Fibroblast of lung (primary cell): Measurements from ENCODE around the gene SGK1. TPM values are rescaled to one million over a fixed set of nuclear protein-coding genes. Genes with fewer than 3 reads are reported as not detected.

ENCODE experiments used
- DNase-seq, 2 donors: peaks; one replicate each; pipeline versions ENCODE4 v3.0.0 to v3.0.0-alpha.2; 2010; ENCODE audit warnings: low read depth in 2 of 2
- H2AFZ ChIP-seq: 2 replicates; pipeline ENCODE4 v1.5.1; 2012; ENCODE audit warnings: low read length, control low read depth, inconsistent platforms
- H3K27ac ChIP-seq: 2 replicates; pipeline ENCODE4 v1.5.1; 2011; ENCODE audit warnings: low read length, control low read depth; ENCODE audit not compliant: insufficient read depth
- H3K27me3 ChIP-seq: 2 replicates; pipeline ENCODE4 v1.5.1; 2011; ENCODE audit warnings: mild to moderate bottlenecking, low read length; ENCODE audit not compliant: control insufficient read depth, insufficient read depth
- H3K36me3 ChIP-seq: 2 replicates; pipeline ENCODE4 v1.5.1; 2011; ENCODE audit warnings: low read length; ENCODE audit not compliant: control insufficient read depth, insufficient read depth
- H3K4me1 ChIP-seq: 2 replicates; pipeline ENCODE4 v1.5.1; 2011; ENCODE audit warnings: low read length; ENCODE audit not compliant: control insufficient read depth, insufficient read depth; ENCODE audit errors: extremely low read depth
- H3K4me2 ChIP-seq: 2 replicates; pipeline ENCODE4 v1.5.1; 2011; ENCODE audit warnings: low read length, control low read depth; ENCODE audit not compliant: insufficient read depth; ENCODE audit errors: extremely low read depth
- H3K4me3 ChIP-seq, 4 experiments: fragments of 200-600 bp in 1 of 4; sonication (generic) in 1 of 4; replicated peaks in 1 of 4; 2 replicates each; pipeline ENCODE4 v1.5.1; 2011 to 2016; ENCODE audit warnings: low read length in 4 of 4, low read depth in 3 of 4, mild to moderate bottlenecking in 3 of 4, control low read depth in 2 of 4, inconsistent platforms in 1 of 4, mixed read lengths in 1 of 4; ENCODE audit not compliant: insufficient read depth in 1 of 4; ENCODE audit errors: control extremely low read depth in 1 of 4
- H3K79me2 ChIP-seq: 2 replicates; pipeline ENCODE4 v1.5.1; 2012; ENCODE audit warnings: mild to moderate bottlenecking, low read length, inconsistent platforms; ENCODE audit not compliant: control insufficient read depth, insufficient read depth
- H3K9ac ChIP-seq: 2 replicates; pipeline ENCODE4 v1.5.1; 2011; ENCODE audit warnings: mild to moderate bottlenecking, low read length, control low read depth; ENCODE audit not compliant: insufficient read depth
- H3K9me3 ChIP-seq: 2 replicates; pipeline ENCODE4 v1.5.1; 2012; ENCODE audit warnings: low read depth, low read length; ENCODE audit not compliant: control insufficient read depth, insufficient read depth
- H4K20me1 ChIP-seq: 2 replicates; pipeline ENCODE4 v1.5.1; 2011; ENCODE audit warnings: low read length; ENCODE audit not compliant: control insufficient read depth, insufficient read depth; ENCODE audit errors: extremely low read depth
- EZH2 ChIP-seq: IDR thresholded peaks from 2 replicates; pipeline ENCODE4 v1.5.1; 2012; ENCODE audit warnings: low read length, control low read depth, mild to moderate bottlenecking; ENCODE audit errors: missing control alignments
- polyA plus RNA-seq, 2 donors: library from polyadenylated mRNA; depleted of rRNA in 1 of 2; stranded (reverse) in 1 of 2; unstranded in 1 of 2; fragments of >200 nt; gene quantifications; 2 replicates each; pipeline ENCODE4 v1.2.1, GENCODE V29; 2011 to 2012; ENCODE audit warnings: missing spikeins in 1 of 2
- total RNA-seq: library from RNA; depleted of rRNA; stranded (reverse); fragments of >200 nt; gene quantifications from 2 replicates; pipeline ENCODE4 v1.2.1, GENCODE V29; 2014
- TF ChIP-seq, protein P1 (sequence below), 2 donors: IDR thresholded peaks in 1 of 2; conservative IDR thresholded peaks in 1 of 2; 1 replicate in 1 of 2; 2 replicates in 1 of 2; pipeline ENCODE4 v1.5.1; 2011 to 2012; ENCODE audit warnings: low read length in 2 of 2, control low read depth in 1 of 2, inconsistent platforms in 1 of 2, low read depth in 1 of 2, mild to moderate bottlenecking in 1 of 2

The SGK1 gene
- total and polyA plus RNA-seq, 2 donors (not counting 1 experiment from before 2014, with no cell fraction given), result 132 to 154 TPM

DNA sequence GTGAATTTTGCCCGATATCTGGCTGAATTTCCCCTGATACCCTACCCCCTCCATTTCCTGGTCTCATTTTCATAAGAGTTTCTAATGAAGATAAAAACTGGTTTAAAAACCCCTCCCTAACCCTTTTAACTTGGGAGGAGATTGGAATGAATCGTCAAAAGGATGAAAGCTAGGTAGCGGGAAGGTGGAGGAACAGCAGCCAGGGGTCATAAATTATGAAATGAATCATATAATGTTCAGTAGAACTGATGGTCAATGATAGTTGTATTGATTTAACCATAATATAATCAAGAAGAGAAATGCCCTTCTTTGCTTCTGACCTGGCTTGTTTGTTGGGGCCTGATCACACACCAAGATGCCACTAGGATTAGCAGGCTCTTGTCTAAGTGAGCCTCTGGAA, 38.5 kb upstream of the SGK1 start:
- TF ChIP-seq EZH2, result no peak
- TF ChIP-seq, protein P1, sequence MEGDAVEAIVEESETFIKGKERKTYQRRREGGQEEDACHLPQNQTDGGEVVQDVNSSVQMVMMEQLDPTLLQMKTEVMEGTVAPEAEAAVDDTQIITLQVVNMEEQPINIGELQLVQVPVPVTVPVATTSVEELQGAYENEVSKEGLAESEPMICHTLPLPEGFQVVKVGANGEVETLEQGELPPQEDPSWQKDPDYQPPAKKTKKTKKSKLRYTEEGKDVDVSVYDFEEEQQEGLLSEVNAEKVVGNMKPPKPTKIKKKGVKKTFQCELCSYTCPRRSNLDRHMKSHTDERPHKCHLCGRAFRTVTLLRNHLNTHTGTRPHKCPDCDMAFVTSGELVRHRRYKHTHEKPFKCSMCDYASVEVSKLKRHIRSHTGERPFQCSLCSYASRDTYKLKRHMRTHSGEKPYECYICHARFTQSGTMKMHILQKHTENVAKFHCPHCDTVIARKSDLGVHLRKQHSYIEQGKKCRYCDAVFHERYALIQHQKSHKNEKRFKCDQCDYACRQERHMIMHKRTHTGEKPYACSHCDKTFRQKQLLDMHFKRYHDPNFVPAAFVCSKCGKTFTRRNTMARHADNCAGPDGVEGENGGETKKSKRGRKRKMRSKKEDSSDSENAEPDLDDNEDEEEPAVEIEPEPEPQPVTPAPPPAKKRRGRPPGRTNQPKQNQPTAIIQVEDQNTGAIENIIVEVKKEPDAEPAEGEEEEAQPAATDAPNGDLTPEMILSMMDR (conservative IDR thresholded peaks at IDR 0.05 in 1 of 2, IDR thresholded peaks at IDR 0.05 in 1 of 2; ENCODE audit: low read depth in 1 of 2, low read length in 2 of 2), result no peak
- H3K9me3 ChIP-seq, result no peaks in the 10 kb centered on the region
- no peak overlapping the region for H3K4me3 ChIP-seq
- no peaks in the 10 kb centered on the region for H4K20me1 ChIP-seq
- no peak for DNase-seq
- no peaks in the 10 kb centered on the region for H3K79me2 ChIP-seq
- no peaks in the 10 kb centered on the region for H3K36me3 ChIP-seq
- H3K4me1 ChIP-seq, result no peaks in the 10 kb centered on the region
- H3K27me3 ChIP-seq, result no peaks in the 10 kb centered on the region
- H3K4me2 ChIP-seq, result no peak overlapping the region
- H3K9ac ChIP-seq, result no peak overlapping the region
- H3K27ac ChIP-seq, result no peak overlapping the region
- H2AFZ ChIP-seq, result no peak overlapping the region

DNA sequence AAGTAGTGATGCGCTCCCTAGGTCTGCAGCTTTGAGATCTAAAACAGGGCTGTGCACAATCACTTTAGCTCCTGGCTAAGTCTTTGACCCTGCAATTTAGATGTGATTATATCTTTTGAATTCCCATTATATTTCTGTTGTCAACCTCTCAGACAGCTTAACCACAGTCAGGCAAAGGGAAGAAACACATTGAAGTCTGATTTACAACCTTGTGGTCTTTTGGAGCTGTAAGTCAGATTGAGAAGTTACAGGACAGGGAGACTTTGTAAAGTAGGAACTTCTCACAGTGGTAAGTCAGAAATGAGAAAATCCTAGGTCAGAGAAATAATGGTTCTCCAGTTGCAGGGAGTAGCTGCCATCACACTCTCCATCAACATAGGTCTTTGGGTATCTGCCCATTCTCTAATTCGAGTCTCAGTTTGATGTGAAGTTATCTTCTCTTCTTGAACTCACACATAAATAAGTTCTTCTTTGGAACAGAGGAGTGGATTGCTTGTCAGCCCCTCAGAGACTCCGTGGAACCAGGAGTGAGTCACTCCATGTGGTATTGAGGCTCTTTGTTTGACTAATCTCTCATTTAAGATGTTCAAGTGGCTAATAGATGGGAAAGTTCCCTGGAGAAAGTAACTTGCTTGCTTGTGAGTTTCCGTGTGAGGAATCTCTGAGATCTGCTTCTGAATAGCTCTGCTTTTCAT, 35.0 kb upstream of the SGK1 start:
- no peak overlapping the region for H2AFZ ChIP-seq
- TF ChIP-seq, protein P1 (conservative IDR thresholded peaks at IDR 0.05 in 1 of 2, IDR thresholded peaks at IDR 0.05 in 1 of 2; ENCODE audit: low read depth in 1 of 2, low read length in 2 of 2), result no peak
- TF ChIP-seq EZH2, result no peak
- H3K4me2 ChIP-seq, result no peak overlapping the region

DNA sequence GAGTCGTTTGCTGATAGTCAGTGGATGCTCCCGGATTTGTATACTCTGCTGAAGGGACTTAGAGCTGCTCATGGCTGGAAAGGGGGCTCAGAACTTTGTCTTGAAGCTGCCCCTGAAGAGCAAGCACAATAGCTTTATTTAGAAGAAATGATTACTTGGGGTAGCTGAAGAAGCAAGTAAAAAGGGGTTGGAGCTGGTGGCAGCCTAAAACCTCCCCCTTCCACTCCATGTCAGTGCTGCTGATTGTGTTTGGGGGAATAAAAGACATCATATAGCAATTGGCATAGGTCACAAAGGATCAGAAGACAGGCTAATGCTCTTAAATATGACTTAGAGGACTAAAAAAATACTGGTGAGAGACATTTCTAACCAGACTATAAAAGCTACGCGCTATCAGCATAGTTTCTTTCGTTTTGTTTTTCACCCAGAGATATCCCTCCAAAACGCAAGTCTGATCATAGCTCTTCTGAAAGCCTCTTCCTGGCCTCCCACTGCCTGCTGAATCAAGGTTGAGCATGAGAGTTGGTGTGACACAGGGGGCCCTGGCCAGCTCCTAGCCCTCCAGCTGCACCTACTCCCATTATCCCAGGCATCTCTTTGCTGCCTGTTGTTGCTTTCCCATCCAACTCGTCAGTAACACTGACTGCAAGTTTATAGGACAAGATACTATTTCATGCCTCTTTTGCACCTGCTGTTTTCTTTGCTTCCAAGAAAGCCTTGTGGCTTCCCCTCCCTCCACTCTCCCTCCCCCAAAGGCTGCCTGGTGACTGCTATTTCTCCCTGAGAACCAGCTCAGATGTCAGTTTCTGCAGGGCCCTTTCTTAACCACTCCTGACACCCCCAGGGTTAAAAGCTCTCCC, 33.9 kb upstream of the SGK1 start:
- no peak overlapping the region for H2AFZ ChIP-seq
- H3K27me3 ChIP-seq, result no peaks in the 10 kb centered on the region
- no peak overlapping the region for H3K4me2 ChIP-seq
- H4K20me1 ChIP-seq, result no peaks in the 10 kb centered on the region
- no peak for DNase-seq
- no peaks in the 10 kb centered on the region for H3K4me1 ChIP-seq
- TF ChIP-seq EZH2, result no peak
- TF ChIP-seq, protein P1 (conservative IDR thresholded peaks at IDR 0.05 in 1 of 2, IDR thresholded peaks at IDR 0.05 in 1 of 2; ENCODE audit: low read depth in 1 of 2, low read length in 2 of 2), result no peak
- H3K9me3 ChIP-seq, result no peaks in the 10 kb centered on the region
- H3K27ac ChIP-seq, result no peak overlapping the region
- H3K79me2 ChIP-seq, result no peaks in the 10 kb centered on the region
- no peak overlapping the region for H3K9ac ChIP-seq
- no peaks in the 10 kb centered on the region for H3K36me3 ChIP-seq
- no peak overlapping the region for H3K4me3 ChIP-seq

More for the DNA sequence above, 35.0 kb upstream of the SGK1 start:
- Histone ChIP-seq H3K36me3 (no peaks in the 10 kb centered on the region), H3K27me3 (no peaks in the 10 kb centered on the region), H4K20me1 (no peaks in the 10 kb centered on the region), H3K4me3 (no peak overlapping the region), H3K9ac (no peak overlapping the region), H3K79me2 (no peaks in the 10 kb centered on the region), H3K9me3 (no peaks in the 10 kb centered on the region), H3K4me1 (no peaks in the 10 kb centered on the region), H3K27ac (no peak overlapping the region)
- peak; percentile 73 to 93 for DNase-seq
